Fibroblast of villous mesenchyme (primary cell): ENCODE measurements around the gene SYNGR1. TPM values are rescaled to one million over a fixed set of nuclear protein-coding genes. Genes with fewer than 3 reads are reported as not detected.

Source experiments
- DNase-seq: peaks from one replicate; pipeline ENCODE4 v3.0.0-alpha.2; 2010; ENCODE audit warnings: low read depth
- H3K4me3 ChIP-seq: 2 replicates; pipeline ENCODE4 v1.5.1; 2011; ENCODE audit warnings: low read depth, mild to moderate bottlenecking, low read length
- CTCF ChIP-seq: IDR thresholded peaks from 2 replicates; pipeline ENCODE4 v1.5.1; 2012; ENCODE audit warnings: low read depth, mild to moderate bottlenecking, low read length; ENCODE audit not compliant: insufficient read depth
- total RNA-seq: library from RNA; depleted of rRNA; stranded (reverse); fragments of >200 nt; gene quantifications from 2 replicates; pipeline ENCODE4 v1.2.3, GENCODE V29; 2012

Gene SYNGR1
- total RNA-seq, 1 donor: 8.6 TPM

GRCh38 chr22:39374191-39374590, 24.4 kb downstream of the SYNGR1 start:
- no peak for TF ChIP-seq CTCF
- no peak overlapping the region for H3K4me3 ChIP-seq
- DNase-seq: no peak

GRCh38 chr22:39374801-39375200, 25.0 kb downstream of the SYNGR1 start:
- TF ChIP-seq CTCF: no peak
- no peak overlapping the region for H3K4me3 ChIP-seq
- no peak for DNase-seq

DNA sequence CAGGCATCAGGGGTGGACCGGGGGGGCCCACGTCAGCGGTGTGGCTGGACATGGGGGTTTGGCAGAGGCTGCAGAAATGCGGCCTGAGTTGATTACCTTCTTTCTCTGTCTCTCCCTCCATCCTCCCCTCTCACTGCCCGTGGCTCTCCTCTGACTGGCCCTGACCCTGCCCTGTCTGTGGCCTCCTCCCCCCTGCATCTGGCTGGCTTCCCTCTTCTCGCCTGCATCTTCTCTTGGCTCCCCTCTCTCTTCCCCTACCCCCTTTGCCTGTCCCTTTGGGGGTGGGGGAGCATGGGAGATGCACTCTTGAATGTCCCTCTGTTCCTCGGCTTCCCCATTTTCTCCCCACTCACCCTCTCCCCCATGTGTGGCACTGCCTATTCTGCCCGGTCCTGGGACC, 25.9 kb downstream of the SYNGR1 start:
- no peak overlapping the region for H3K4me3 ChIP-seq
- DNase-seq: no peak
- TF ChIP-seq CTCF: no peak

DNA sequence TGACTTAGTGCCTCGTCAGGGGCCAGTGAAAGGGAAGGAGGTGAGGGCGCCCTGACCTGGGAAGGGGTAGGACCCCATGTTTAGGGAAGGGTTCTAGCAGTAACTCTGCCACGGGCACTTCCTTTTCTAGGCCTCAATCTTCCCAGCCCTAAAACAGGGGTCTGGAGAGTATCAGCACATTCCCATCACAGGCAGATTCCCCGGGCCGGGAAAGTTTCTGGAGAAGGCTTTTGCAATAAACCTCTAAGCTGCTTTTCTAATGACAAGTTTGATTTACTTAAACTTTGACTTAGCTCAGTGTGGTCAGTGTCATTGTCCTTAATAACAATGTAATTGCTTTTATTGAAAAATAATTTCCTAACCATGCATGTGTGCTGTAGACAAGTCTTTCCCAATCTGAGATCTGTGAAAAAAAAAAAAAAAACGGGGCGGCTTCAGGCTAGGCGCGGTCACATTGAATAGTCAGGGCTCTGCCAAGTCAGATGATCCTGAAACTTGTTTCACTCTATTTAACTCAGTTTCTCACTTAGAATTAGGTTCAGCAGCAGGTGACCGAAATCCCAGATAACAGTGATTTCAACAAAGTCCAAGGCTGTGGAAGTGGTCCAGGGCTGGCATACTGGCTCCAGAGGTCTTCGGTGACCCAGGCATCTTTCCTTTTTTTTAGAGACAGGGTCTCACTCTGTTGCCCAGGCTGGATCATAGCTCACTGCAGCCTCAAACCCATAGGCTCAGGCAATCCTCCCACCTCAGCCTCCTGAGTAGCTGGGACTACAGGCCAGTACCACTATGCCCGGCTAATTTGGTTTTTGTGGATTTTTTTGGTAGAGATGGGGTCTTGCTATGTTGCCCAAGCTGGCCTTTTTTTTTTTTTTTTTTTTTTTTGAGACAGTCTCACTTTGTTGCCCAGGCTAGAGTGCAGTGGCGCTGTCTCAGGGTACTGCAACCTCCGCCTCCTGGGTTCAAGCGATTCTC, 30.3 kb downstream of the SYNGR1 start:
- peak; percentile 72 for DNase-seq
- no peak for TF ChIP-seq CTCF
- H3K4me3 ChIP-seq: no peak overlapping the region

GRCh38 chr22:39381009-39381755, 31.4 kb downstream of the SYNGR1 start:
- no peak overlapping the region for H3K4me3 ChIP-seq
- no peak for DNase-seq
- TF ChIP-seq CTCF: no peak

GRCh38 chr22:39381930-39382329, 32.1 kb downstream of the SYNGR1 start:
- H3K4me3 ChIP-seq: no peak overlapping the region
- DNase-seq: no peak
- TF ChIP-seq CTCF: no peak
